ENCODE data around the gene MED16.
"Not testable (repeated sequence)": the region's sequence is repeated elsewhere in the genome, so short reads cannot be mapped to it uniquely, and the experiment has no call there.

The MED16 gene

DNA sequence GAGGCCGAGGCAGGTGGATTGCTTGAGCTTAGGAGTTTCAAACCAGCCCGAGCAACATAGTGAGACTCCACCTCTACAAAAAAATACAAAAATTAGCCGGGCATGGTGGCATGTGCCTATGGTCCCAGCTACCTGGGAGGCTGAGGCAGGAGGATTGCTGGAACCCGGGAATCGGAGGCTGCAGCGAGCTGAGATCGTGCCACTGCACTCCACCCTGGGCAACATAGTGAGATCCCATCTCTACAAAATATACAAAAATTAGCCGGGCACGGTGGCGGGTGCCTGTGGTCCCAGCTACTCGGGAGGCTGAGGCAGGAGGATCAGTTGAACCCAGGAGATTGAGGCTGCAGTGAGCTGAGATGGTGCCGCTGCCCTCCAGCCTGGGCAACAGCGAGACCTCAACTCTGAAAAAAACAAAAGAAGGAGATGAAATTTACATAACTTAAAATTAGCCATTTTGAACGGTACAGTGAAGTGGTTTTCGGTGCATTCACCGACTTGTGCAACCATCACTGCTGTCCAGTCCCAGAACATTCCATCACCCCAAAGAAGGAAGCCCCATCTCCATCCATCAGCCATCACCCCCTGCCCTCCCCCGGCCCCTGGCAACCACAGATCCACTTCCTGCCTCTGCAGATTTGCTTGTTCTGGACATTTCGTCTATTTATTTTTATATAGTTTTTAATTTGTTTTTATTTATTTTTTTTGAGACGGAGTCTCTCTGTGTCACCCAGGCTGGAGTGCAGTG, 66.9 kb downstream of the MED16 start:
- no peak for DNase-seq

DNA sequence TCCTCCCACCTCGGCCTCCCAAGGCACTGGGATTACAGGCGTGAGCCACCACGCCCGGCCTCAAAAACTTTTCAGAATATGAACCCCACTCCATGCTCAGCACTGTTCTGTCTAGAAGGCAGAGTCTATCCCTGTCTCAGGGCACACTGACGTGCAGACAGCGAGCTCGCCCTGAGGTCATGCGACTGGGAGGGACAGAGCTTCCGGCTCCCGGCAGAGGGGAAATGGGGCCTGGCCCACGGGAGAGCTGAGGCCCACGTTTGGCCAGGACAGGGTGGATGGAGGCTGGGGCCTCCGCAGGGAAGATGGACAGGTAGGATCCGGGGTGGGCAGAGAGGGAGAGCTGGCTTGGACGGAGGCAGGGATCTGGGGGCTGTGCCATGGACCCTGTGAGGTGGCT, 68.1 kb downstream of the MED16 start:
- DNase-seq: no peak

DNA sequence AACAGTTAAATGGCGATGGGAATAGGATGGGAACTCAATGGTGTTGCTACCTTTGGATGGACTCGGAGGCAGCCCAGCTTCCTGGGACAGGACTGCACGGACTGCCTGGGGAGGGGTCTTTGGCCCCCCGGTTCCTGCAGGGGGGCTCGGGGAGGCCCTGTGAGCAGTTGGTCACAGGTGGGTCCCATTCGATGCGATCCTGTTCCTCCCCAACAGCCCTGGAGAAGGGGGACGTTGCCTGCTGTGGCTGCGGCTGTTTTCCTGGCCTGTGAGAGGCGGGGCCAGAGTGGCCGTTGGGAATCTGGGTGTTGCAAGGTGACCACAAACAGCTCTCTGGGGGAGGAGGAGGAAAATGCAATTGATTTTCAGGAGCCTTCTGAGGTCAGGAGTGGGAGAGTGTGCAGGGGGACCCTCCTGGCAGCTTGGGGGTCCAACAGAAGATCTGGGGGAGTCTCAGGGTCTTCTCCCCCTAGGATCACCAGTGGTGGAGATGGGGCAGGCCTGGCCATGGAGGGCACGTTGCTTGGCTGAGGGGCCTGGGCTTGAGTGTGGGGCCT, 69.3 kb downstream of the MED16 start:
- no peak for DNase-seq

DNA sequence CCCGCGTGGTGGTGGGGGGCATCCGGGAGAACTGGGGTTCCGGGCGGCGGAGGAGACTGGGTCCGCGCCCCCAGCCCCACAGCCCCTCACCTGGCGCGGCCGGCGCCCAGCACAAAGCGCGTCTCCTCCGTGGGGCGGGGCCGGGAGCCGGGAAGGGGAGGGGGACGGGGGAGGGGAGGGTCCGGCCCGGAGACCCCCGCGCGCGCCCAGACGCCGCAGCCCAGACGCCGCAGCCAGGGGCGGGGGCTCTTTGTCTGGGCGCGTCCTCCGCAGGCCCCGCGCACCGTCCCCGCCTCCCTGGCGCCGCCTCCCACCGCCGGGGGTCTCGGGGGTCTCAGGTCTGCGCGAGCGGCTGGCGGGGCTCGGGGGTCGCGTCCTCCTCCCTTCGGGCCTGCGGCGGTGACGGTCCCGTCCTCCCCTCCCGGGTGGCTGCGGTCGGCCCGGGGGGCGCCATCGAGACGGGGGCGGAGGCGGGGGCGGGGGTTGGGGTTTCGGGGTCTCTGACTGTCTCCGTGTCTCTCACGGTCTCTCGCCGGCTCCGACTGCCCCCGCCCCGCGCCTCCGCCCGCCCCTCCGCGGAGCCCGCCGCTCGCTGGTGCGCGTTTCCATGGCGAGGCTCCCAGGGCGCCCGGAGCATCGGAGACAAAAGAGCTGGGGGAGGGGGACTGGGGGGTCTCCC, 71.0 kb downstream of the MED16 start, which contains the start of gene PLPPR3:
PLPPR3 (minus strand) TSS at position 131 of the 679 bp plus-strand sequence. CDS start 396 bp downstream, outside the sequence.
- no peak for DNase-seq

DNA sequence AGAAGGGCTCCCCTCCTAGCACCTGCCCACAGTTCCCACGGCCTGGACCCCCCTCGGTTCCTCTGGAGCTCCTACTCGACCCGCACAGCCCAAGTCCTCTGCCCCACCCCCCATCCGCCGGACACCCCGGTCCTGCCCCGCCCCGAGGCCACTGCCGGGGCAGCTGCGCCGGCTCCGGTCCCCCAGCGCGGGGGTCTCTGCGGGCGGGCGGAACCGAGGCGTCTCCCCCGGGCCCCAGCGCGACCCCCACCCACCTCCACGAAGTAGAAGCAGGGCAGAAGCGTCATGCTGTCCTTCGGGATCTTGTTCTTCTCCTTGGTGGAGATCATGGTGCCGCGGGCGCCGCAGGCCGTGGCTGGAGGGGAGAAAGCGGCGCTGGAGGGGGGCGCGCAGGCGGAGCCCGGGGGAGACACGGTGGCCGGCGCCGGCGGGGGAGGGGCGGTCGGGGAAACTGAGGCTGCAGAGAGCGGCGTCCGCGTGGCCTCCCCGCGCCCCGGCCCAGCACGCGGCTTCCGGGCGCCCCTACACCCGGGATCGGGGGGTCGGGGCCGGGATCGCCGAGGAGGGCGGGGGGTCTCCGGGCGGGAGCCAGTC, 71.7 kb downstream of the MED16 start:
- DNase-seq: no peak

DNA sequence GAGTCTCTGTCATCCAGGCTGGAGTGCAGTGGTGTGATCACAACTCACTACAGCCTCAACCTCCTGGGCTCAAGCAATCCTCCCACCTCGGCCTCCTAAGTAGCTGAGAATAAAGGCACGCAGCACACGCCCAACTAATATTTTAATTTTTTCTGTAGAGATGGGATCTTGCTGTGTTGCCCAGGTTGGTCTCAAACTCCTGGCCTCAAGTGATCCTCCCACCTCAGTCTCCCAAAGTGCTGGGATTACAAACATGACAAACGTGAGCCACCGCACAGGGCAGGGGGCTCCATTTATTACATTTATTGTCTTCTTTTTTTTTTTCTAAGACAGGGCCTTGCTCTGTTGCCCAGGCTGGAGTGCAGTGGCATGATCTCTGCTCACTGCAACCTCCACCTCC, 72.8 kb downstream of the MED16 start:
- DNase-seq: not testable (repeated sequence)

All from stimulated activated CD4-positive, alpha-beta T cell treated with anti-CD3 and anti-CD28 coated beads, Interleukin-4, amount 100 ng/mL, for 1 hour (primary cell).